Keratinocyte (primary cell): ENCODE measurements around the gene DSE.

Experiments
- EZH2 ChIP-seq: IDR thresholded peaks from one replicate; pipeline ENCODE4 v1.6.1; 2012; ENCODE audit warnings: inconsistent platforms, mild to moderate bottlenecking, low read length, moderate library complexity
- TF ChIP-seq, protein P1 (sequence below), 3 experiments: IDR thresholded peaks in 1 of 3; conservative IDR thresholded peaks in 1 of 3; optimal IDR thresholded peaks in 1 of 3; 2 replicates in 2 of 3; 3 replicates in 1 of 3; pipeline versions ENCODE3 to v1.5.1; 2011; ENCODE audit warnings: low read length in 3 of 3, mild to moderate bottlenecking in 3 of 3, moderate library complexity in 2 of 3, control low read depth in 1 of 3, inconsistent platforms in 1 of 3; ENCODE audit not compliant: insufficient read depth in 2 of 3; ENCODE audit errors: extremely low read depth in 1 of 3

DNA sequence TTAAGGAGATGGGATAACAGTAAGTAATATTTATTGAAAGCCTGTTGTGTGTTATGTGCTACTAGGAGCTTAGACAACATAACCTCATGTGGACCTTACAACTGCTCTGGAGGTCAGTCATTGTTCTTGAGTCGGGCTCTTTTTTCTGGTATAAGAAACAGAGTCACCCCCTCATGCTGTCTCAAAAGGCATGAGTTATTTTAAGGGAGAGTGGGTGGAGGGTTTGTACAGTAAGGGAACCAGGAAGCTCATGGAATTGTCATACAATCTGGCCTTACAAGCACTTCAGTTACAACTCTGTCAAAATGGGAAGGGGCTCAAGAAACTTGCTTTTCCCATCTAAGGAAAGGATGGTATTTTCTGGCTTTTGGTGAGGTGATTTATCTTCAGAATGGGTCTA lies 16.5 kb upstream of the DSE start:
- TF ChIP-seq, protein P1, sequence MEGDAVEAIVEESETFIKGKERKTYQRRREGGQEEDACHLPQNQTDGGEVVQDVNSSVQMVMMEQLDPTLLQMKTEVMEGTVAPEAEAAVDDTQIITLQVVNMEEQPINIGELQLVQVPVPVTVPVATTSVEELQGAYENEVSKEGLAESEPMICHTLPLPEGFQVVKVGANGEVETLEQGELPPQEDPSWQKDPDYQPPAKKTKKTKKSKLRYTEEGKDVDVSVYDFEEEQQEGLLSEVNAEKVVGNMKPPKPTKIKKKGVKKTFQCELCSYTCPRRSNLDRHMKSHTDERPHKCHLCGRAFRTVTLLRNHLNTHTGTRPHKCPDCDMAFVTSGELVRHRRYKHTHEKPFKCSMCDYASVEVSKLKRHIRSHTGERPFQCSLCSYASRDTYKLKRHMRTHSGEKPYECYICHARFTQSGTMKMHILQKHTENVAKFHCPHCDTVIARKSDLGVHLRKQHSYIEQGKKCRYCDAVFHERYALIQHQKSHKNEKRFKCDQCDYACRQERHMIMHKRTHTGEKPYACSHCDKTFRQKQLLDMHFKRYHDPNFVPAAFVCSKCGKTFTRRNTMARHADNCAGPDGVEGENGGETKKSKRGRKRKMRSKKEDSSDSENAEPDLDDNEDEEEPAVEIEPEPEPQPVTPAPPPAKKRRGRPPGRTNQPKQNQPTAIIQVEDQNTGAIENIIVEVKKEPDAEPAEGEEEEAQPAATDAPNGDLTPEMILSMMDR (optimal IDR thresholded peaks at IDR 0.05 in 1 of 3, IDR thresholded peaks at IDR 0.05 in 1 of 3, conservative IDR thresholded peaks at IDR 0.05 in 1 of 3; ENCODE audit: extremely low read depth in 1 of 3, insufficient read depth in 2 of 3, low read length in 3 of 3), result no peak
- TF ChIP-seq EZH2, result no peak
